CD4-positive, CD25-positive, alpha-beta regulatory T cell (primary cell): Measurements from ENCODE around the gene SHC3. TPM values are rescaled to one million over a fixed set of nuclear protein-coding genes. Genes with fewer than 3 reads are reported as not detected.
A peak's percentile ranks its signal among the peaks of the same experiment; 100 is the strongest.

ENCODE experiments used
- ATAC-seq, 2 donors: fragments of 150-1000 bp; cut with Tn5 transposase; one replicate each; pipeline ENCODE4 v1.10.0; 2021; ENCODE audit warnings: low read depth in 2 of 2, moderate number of reproducible peaks in 2 of 2, moderate library complexity in 1 of 2
- DNase-seq, 3 donors: peaks; one replicate each; pipeline versions ENCODE4 v3.0.0 to v3.0.0-alpha.2; 2012 to 2022; ENCODE audit warnings: mixed read lengths in 1 of 3
- H3K27ac ChIP-seq: one replicate; pipeline ENCODE4 v1.7.0; 2013; ENCODE audit warnings: mild to moderate bottlenecking, low read length; ENCODE audit not compliant: insufficient read depth, poor library complexity, severe bottlenecking
- H3K27me3 ChIP-seq: one replicate; pipeline ENCODE4 v1.7.0; 2013; ENCODE audit warnings: low read length; ENCODE audit not compliant: control insufficient read depth, insufficient read depth
- H3K36me3 ChIP-seq: one replicate; pipeline ENCODE4 v1.7.0; 2013; ENCODE audit warnings: mild to moderate bottlenecking, low read length, moderate library complexity; ENCODE audit not compliant: control insufficient read depth, insufficient read depth
- H3K4me1 ChIP-seq: 2 replicates; pipeline ENCODE4 v1.7.0; 2013; ENCODE audit warnings: mild to moderate bottlenecking, low read length; ENCODE audit not compliant: insufficient read depth, control insufficient read depth, poor library complexity, severe bottlenecking
- H3K4me3 ChIP-seq: one replicate; pipeline ENCODE4 v1.7.0; 2013; ENCODE audit warnings: low read depth, mild to moderate bottlenecking, low read length, moderate library complexity
- H3K9me3 ChIP-seq, 2 experiments: 1 replicate in 1 of 2; 2 replicates in 1 of 2; pipeline ENCODE4 v1.7.0; 2013; ENCODE audit warnings: low read length in 2 of 2, mild to moderate bottlenecking in 1 of 2, moderate library complexity in 1 of 2; ENCODE audit not compliant: control insufficient read depth in 2 of 2
- H3K27ac Mint-ChIP-seq, 3 donors: one replicate each; pipeline ENCODE4 v1.8.0; 2020 to 2022; ENCODE audit warnings: mild to moderate bottlenecking in 3 of 3, mixed read lengths in 3 of 3, moderate library complexity in 2 of 3
- H3K27me3 Mint-ChIP-seq: one replicate; pipeline ENCODE4 v1.8.0; 2022; ENCODE audit warnings: mild to moderate bottlenecking, mixed read lengths
- H3K36me3 Mint-ChIP-seq: one replicate; pipeline ENCODE4 v1.8.0; 2020; ENCODE audit warnings: mixed read lengths
- H3K4me1 Mint-ChIP-seq, 4 donors: one replicate each; pipeline ENCODE4 v1.8.0; 2020 to 2022; ENCODE audit warnings: mixed read lengths in 4 of 4, mild to moderate bottlenecking in 1 of 4
- H3K4me3 Mint-ChIP-seq, 4 donors: one replicate each; pipeline ENCODE4 v1.8.0; 2020 to 2022; ENCODE audit warnings: mild to moderate bottlenecking in 4 of 4, mixed read lengths in 4 of 4, moderate library complexity in 3 of 4
- H3K9me3 Mint-ChIP-seq, 7 donors: one replicate each; pipeline ENCODE4 v1.8.0; 2020 to 2022; ENCODE audit warnings: mixed read lengths in 7 of 7, mild to moderate bottlenecking in 3 of 7, moderate library complexity in 2 of 7
- polyA plus RNA-seq, 4 donors: library from polyadenylated mRNA; unstranded; fragments of 300-500 nt; fragmentation: Illumina TruSeq; gene quantifications; one replicate each; pipeline ENCODE4 v1.2.3, GENCODE V29; 2021
- total RNA-seq: library from RNA; stranded (reverse); gene quantifications from one replicate; pipeline ENCODE4 v1.2.3, GENCODE V29; 2022

SHC3 gene
- total and polyA plus RNA-seq, 5 donors from 2014 or later: not detected

DNA sequence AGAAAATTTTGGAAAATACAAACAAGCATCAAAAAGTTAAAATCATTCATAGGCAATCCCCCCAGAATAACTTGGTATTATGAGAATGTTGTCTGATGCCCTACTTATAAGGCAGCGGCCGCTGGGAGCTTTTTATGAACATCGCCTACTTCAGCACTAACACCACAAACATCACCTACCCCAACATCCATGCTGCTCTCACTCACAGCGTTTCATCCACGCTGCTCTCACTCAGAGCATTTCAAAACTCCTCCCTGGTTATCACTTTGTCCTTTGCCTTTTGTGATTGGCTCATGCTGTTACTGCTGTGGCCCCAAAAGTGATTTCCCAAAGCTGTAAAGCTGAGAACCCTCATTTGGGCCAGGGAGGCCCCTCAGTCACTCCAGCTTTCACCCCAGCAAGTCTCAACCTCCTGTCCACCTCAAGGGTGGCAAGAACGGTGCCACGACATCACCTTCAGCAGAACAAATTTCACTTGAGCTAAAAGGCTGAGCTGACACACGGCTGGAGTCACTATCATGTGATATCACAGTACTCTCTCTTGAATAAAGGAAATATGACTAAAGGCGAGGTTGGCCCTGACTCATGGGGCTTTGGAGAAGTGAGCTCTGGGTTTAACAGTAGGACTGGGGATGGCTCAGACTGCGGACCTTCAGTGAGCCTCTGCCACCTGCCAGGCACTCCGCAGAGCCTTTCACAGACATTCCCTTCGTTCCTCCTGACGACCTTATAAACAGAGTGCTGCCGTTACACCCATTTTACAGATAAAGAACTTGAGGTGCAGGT is 25.2 kb downstream of the SHC3 start:
- Histone ChIP-seq H3K4me1 (no peaks in the 10 kb centered on the region), H3K4me3 (no peak overlapping the region), H3K27ac (no peak overlapping the region), H3K27me3 (peaks cover 3% of the 10 kb centered on the region), H3K36me3 (no peaks in the 10 kb centered on the region), H3K9me3 (no peaks in the 10 kb centered on the region)
- H3K36me3 Mint-ChIP-seq: no peaks in the 10 kb centered on the region
- DNase-seq (no peak), ATAC-seq (peak; percentile 20 to 69)
- peaks cover 0 to 4% (median under 1%) of the 10 kb centered on the region in 4 donors for H3K4me1 Mint-ChIP-seq
- peak overlapping the region in 2 of 3 donors; percentile 44 to 57 for H3K27ac Mint-ChIP-seq
- peaks cover 18% of the 10 kb centered on the region for H3K27me3 Mint-ChIP-seq
- H3K4me3 Mint-ChIP-seq: no peak overlapping the region
- H3K9me3 Mint-ChIP-seq: peaks cover 0 to 4% (median 0%) of the 10 kb centered on the region in 7 donors

DNA sequence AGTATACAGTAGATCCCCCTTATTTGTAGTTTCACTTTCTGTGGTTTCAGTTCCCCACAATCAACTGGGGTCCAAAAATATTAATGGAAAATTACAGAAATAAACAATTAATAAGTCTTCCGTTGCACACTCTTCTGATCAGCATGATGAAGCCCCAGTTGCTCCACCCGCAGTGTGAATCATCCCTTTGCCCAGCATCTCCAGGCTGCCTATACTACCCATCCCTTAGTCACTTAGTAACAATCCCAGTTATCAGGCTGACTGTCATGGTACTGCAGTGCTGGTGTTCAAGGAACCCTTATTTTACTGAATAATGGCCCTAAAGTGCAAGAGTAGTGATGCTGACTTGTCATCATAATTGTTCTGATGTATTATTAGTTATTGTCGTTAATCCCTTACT is 28.9 kb downstream of the SHC3 start:
- Mint-ChIP-seq H3K9me3 (peaks cover 0 to 4% (median 0%) of the 10 kb centered on the region in 7 donors), H3K4me3 (no peak overlapping the region), H3K27ac (no peak overlapping the region), H3K36me3 (no peaks in the 10 kb centered on the region), H3K27me3 (peaks cover 8% of the 10 kb centered on the region), H3K4me1 (peaks cover 0 to 2% (median under 1%) of the 10 kb centered on the region in 4 donors)
- DNase-seq: no peak
- Histone ChIP-seq H3K4me1 (no peaks in the 10 kb centered on the region), H3K27ac (no peak overlapping the region), H3K9me3 (no peaks in the 10 kb centered on the region), H3K36me3 (no peaks in the 10 kb centered on the region), H3K4me3 (no peak overlapping the region), H3K27me3 (peaks cover 3% of the 10 kb centered on the region)
- ATAC-seq: no peak

DNA sequence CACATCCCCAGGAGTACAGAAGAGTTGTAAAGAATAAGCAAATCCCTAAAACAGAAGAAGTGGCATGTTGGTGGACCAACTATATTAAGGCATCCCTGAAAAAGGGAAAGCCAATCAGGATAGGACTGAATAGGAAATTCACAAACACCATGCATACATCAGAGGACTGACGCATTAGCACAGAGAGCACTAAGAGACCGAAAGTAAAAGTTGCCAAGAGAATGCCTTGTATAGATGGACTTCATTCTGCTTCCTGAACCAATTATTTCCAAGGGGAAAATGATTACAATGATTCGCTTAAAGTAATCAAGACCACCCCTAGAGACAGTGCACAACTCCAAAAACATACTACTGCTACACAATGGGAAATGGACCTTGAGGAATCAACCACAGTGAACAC is 33.5 kb downstream of the SHC3 start:
- Histone ChIP-seq H3K36me3 (no peaks in the 10 kb centered on the region), H3K9me3 (no peaks in the 10 kb centered on the region), H3K27ac (no peak overlapping the region), H3K4me3 (no peak overlapping the region), H3K27me3 (no peaks in the 10 kb centered on the region), H3K4me1 (no peaks in the 10 kb centered on the region)
- Mint-ChIP-seq H3K4me3 (no peak overlapping the region), H3K4me1 (no peaks in the 10 kb centered on the region), H3K36me3 (no peaks in the 10 kb centered on the region), H3K27ac (no peak overlapping the region), H3K27me3 (peaks cover 4% of the 10 kb centered on the region), H3K9me3 (peaks cover 0 to 3% (median 0%) of the 10 kb centered on the region in 7 donors)
- DNase-seq: no peak
- no peak for ATAC-seq

DNA sequence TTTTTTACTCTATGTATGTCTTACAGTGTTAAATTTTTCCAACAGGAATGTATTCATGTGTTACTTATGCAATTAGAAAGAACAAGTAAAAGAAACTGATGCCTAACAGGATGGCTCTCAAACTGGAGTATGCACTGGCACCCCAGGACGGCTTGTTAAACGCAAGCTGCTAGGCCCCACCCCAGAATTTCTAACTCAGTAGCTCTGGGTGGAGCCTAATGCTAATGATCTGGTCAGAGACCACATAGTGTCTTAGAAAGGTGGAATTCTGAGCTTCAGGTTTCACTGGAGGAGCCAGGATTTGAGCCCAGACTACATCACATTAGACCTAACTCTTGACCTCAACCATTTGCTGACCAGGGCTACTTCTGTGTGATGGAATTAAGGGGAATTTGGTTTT is 34.4 kb downstream of the SHC3 start:
- DNase-seq (no peak), ATAC-seq (no peak)
- Mint-ChIP-seq H3K36me3 (no peaks in the 10 kb centered on the region), H3K4me3 (no peak overlapping the region), H3K4me1 (no peaks in the 10 kb centered on the region), H3K27me3 (peaks cover 4% of the 10 kb centered on the region), H3K9me3 (peaks cover 0 to 3% (median 0%) of the 10 kb centered on the region in 7 donors), H3K27ac (no peak overlapping the region)
- no peaks in the 10 kb centered on the region for H3K27me3 ChIP-seq
- no peaks in the 10 kb centered on the region for H3K9me3 ChIP-seq
- H3K36me3 ChIP-seq: no peaks in the 10 kb centered on the region
- no peak overlapping the region for H3K4me3 ChIP-seq
- H3K27ac ChIP-seq: no peak overlapping the region
- H3K4me1 ChIP-seq: no peaks in the 10 kb centered on the region

DNA sequence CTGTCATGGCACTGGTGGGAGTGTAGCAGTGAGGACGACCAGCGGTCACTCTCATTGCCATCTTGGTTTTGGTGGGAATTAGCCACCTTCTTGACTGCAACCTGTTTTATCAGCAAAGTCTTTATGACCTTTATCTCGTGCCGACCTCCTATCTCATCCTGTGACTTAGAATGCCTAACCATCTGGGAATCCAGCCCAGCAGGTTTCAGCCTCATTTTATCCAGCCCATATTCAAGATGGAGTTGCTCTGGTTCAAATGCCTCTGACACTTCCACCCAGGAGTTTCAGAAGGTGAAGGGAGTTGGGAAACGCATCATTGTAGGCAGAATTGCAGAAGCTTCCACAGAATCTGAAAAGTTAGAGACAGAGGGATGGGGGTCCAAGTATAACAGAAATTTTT is 35.4 kb downstream of the SHC3 start:
- no peaks in the 10 kb centered on the region for H3K4me1 Mint-ChIP-seq
- no peaks in the 10 kb centered on the region for H3K4me1 ChIP-seq
- H3K27ac ChIP-seq: no peak overlapping the region
- H3K27ac Mint-ChIP-seq: no peak overlapping the region
- H3K9me3 Mint-ChIP-seq: peaks cover 0 to 3% (median 0%) of the 10 kb centered on the region in 7 donors
- H3K27me3 Mint-ChIP-seq: peaks cover 4% of the 10 kb centered on the region
- no peak overlapping the region for H3K4me3 Mint-ChIP-seq
- no peaks in the 10 kb centered on the region for H3K9me3 ChIP-seq
- ATAC-seq: no peak
- H3K36me3 Mint-ChIP-seq: no peaks in the 10 kb centered on the region
- H3K27me3 ChIP-seq: no peaks in the 10 kb centered on the region
- DNase-seq: no peak
- no peak overlapping the region for H3K4me3 ChIP-seq
- H3K36me3 ChIP-seq: no peaks in the 10 kb centered on the region

DNA sequence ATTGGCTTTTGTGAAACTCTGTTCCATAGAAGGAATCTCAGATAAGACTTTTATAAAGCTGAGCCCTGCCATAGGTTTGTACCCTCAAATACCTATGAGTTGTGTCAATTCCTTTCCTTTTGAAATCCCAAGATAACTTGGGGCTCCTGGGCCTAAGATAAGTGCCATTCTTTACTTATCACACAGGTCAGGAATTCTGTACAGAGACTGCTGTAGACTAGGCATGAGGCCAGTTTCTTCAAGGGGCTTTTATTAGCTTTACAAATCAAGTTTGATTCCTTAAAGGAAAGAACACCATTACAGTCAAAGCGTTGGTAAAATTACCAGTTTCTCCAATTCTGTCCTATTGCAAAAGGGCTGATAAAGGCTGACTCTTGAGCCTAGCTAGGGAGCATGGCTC is 39.2 kb downstream of the SHC3 start:
- H3K27ac ChIP-seq: no peak overlapping the region
- Mint-ChIP-seq H3K9me3 (peaks cover 0 to 3% (median 1%) of the 10 kb centered on the region in 7 donors), H3K4me3 (no peak overlapping the region), H3K27ac (no peak overlapping the region), H3K27me3 (peaks cover 4% of the 10 kb centered on the region), H3K4me1 (no peaks in the 10 kb centered on the region), H3K36me3 (no peaks in the 10 kb centered on the region)
- no peaks in the 10 kb centered on the region for H3K36me3 ChIP-seq
- ATAC-seq (no peak), DNase-seq (no peak)
- peaks cover 0 to 3% of the 10 kb centered on the region in 2 experiments for H3K9me3 ChIP-seq
- H3K27me3 ChIP-seq: no peaks in the 10 kb centered on the region
- no peaks in the 10 kb centered on the region for H3K4me1 ChIP-seq
- H3K4me3 ChIP-seq: no peak overlapping the region

DNA sequence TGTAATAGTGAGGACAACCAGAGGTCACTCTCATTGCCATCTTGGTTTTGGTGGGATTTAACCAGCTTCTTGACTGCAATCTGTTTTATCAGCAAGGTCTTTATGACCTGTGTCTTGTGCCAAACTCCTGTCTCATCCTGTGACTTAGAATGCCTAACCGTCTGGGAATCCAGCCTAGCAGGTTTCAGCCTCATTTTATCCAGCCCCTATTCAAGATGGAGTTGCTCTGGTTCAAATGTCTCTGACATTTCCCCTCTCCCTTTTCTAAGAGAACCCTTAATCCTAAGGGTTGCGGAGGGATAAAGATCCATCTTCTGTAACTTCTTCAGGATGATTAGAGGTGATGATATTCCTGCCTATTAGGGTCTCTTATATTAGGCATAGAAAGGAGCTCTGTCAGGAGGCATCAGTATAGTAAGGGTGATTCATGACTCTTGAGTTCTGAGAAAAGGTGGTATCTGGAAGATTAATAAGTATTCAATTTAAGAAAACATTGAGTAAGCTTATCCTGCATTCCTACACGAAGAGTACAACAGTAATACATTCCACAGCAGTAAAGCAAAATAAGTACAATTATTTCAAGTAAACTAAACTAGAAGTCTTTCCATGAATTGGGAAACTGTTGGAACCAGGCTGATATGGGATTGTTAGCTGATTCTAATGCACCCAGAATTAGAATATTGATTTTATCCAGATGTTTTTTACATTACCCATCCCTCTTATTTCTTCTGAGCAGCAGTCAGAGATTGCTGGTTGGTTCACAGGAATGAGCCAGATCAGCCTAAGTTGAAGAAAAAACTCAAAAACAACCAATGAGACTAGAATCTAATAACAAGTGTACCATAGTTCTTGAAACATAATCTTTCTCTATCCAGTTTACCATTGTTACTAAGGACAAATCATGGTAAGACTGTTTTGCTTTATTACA is 39.9 kb downstream of the SHC3 start:
- H3K27ac ChIP-seq: no peak overlapping the region
- H3K4me1 Mint-ChIP-seq: no peaks in the 10 kb centered on the region
- H3K36me3 ChIP-seq: no peaks in the 10 kb centered on the region
- H3K27ac Mint-ChIP-seq: no peak overlapping the region
- no peak for DNase-seq
- peaks cover 0 to 4% (median 2%) of the 10 kb centered on the region in 7 donors for H3K9me3 Mint-ChIP-seq
- no peak for ATAC-seq
- no peaks in the 10 kb centered on the region for H3K36me3 Mint-ChIP-seq
- peaks cover 4% of the 10 kb centered on the region for H3K27me3 Mint-ChIP-seq
- H3K4me3 ChIP-seq: no peak overlapping the region
- H3K9me3 ChIP-seq: peaks cover 0 to 3% of the 10 kb centered on the region in 2 experiments
- no peaks in the 10 kb centered on the region for H3K4me1 ChIP-seq
- no peak overlapping the region for H3K4me3 Mint-ChIP-seq
- no peaks in the 10 kb centered on the region for H3K27me3 ChIP-seq
